Colonic mucosa (tissue), 4 donors: ENCODE data around the gene CNNM4. TPM values are rescaled to one million over a fixed set of nuclear protein-coding genes. Genes with fewer than 3 reads are reported as not detected.

ENCODE experiments used
- DNase-seq: peaks from one replicate; pipeline ENCODE4 v3.0.0-alpha.2; 2020
- H3K27ac ChIP-seq: fragments of 200-600 bp; one replicate; pipeline ENCODE4 v1.8.0; 2021
- H3K27me3 ChIP-seq: fragments of 200-600 bp; one replicate; pipeline ENCODE4 v1.8.0; 2021
- H3K36me3 ChIP-seq: fragments of 200-600 bp; one replicate; pipeline ENCODE4 v1.8.0; 2021
- H3K4me1 ChIP-seq: fragments of 200-600 bp; one replicate; pipeline ENCODE4 v1.8.0; 2021; ENCODE audit warnings: mild to moderate bottlenecking
- H3K4me3 ChIP-seq: fragments of 200-600 bp; one replicate; pipeline ENCODE4 v1.8.0; 2021
- H3K9ac ChIP-seq, 2 donors: one replicate each; pipeline ENCODE4 v1.7.0; 2013; ENCODE audit warnings: control low read depth in 2 of 2, low read depth in 2 of 2, low read length in 2 of 2
- H3K9me3 ChIP-seq: fragments of 200-600 bp; one replicate; pipeline ENCODE4 v1.8.0; 2021
- intact Hi-C: fragments of 100-400 bp; cut with DNase I; formaldehyde crosslinking; loops from one replicate; pipeline ENCODE4 v1.14.1; 2022
- total RNA-seq, 2 donors: library from RNA; stranded (reverse); fragmentation: NEBNext Ultra II Directional in 1 of 2; extraction: Animal tissue kit (Norgen Biotek cat#: 25700) in 1 of 2; gene quantifications; one replicate each; pipeline ENCODE4 v1.2.1, GENCODE V29; 2021
- TF ChIP-seq, protein P1 (sequence below): fragments of 200-600 bp; IDR thresholded peaks from one replicate; pipeline ENCODE4 v1.8.0; 2022; ENCODE audit warnings: antibody characterized with exemption, mild to moderate bottlenecking
- donor health status: healthy.
- donor health status: DM: no; HTN: no; CAD: no.
- donor health status: DM: no; HTN: no; CAD: no.

Gene CNNM4
- total RNA-seq, 2 donors from 2014 or later, result 80.4 to 190 TPM

DNA sequence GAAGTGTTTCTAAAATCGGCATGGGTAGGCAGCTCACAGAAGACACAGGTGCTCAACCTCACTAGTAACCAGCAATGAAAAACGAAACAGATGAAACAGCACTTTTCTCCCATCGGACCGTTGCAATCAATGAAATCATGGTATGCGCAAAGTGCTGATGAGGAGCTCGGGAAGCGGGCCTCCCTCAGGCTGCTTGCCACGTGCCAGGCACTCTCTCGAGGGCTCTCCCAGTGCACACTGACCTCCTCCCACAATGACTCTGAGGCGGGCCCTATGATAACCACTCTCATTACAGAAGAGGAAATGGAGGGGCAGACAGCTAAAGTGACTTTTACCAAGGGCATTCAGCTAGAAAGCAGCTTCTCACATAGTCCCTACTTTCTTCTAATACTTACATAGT is 86.9 kb downstream of the CNNM4 start:
- H3K27me3 ChIP-seq, result no peaks in the 10 kb centered on the region
- no peaks in the 10 kb centered on the region for H3K4me1 ChIP-seq
- no peaks in the 10 kb centered on the region for H3K36me3 ChIP-seq
- TF ChIP-seq, protein P1, sequence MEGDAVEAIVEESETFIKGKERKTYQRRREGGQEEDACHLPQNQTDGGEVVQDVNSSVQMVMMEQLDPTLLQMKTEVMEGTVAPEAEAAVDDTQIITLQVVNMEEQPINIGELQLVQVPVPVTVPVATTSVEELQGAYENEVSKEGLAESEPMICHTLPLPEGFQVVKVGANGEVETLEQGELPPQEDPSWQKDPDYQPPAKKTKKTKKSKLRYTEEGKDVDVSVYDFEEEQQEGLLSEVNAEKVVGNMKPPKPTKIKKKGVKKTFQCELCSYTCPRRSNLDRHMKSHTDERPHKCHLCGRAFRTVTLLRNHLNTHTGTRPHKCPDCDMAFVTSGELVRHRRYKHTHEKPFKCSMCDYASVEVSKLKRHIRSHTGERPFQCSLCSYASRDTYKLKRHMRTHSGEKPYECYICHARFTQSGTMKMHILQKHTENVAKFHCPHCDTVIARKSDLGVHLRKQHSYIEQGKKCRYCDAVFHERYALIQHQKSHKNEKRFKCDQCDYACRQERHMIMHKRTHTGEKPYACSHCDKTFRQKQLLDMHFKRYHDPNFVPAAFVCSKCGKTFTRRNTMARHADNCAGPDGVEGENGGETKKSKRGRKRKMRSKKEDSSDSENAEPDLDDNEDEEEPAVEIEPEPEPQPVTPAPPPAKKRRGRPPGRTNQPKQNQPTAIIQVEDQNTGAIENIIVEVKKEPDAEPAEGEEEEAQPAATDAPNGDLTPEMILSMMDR, result no peak
- intact Hi-C loops, result no loop called here
- no peak overlapping the region for H3K4me3 ChIP-seq
- H3K9me3 ChIP-seq, result no peaks in the 10 kb centered on the region
- no peak overlapping the region for H3K27ac ChIP-seq
- no peak for DNase-seq
- H3K9ac ChIP-seq, result no peak overlapping the region

DNA sequence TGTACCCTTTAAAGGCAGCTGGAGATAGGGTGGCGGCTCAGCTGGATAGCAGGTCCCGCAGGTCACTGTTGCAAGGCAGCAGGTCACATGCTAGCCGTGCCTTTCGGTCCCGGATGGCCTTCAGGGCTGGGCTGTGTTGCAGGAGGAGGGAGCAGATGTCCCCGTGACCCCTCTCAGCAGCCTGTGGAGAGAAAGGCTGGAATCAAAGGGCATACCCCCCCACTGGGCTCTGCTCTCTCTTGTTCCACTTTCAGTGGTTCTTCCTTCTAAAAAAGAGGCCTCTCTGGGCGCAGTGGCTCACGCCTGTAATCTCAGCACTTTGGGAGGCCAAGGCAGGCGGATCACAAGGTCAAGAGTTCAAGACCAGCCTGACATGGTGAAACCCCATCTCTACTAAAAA is 87.6 kb downstream of the CNNM4 start:
- no peak for DNase-seq
- no peaks in the 10 kb centered on the region for H3K27me3 ChIP-seq
- no peaks in the 10 kb centered on the region for H3K9me3 ChIP-seq
- H3K9ac ChIP-seq, result no peak overlapping the region
- no peaks in the 10 kb centered on the region for H3K4me1 ChIP-seq
- H3K27ac ChIP-seq, result no peak overlapping the region
- intact Hi-C loops, result no loop called here
- no peak overlapping the region for H3K4me3 ChIP-seq
- H3K36me3 ChIP-seq, result no peaks in the 10 kb centered on the region
- TF ChIP-seq, protein P1, result no peak

DNA sequence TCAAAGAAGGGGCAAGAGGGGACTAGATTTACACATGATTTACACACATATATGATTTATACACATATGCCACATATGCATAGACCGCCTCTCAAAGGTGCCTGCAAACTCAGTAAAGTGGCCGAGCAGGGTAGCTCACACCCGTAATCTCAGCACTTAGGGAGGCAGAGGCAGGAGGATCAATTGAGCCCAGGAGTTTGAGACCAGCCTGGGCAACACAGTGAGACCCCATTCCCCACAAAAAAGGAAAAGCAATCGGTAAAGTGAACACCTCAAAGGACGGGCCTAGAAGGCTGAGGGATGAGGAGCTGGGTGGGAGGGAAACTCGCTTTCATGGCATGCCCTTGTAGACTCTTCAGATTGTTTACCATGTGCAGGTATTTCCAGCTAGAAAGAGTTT is 92.0 kb downstream of the CNNM4 start:
- Histone ChIP-seq H3K4me1 (no peaks in the 10 kb centered on the region), H3K4me3 (no peak overlapping the region), H3K9me3 (no peaks in the 10 kb centered on the region), H3K36me3 (no peaks in the 10 kb centered on the region), H3K9ac (no peak overlapping the region), H3K27ac (no peak overlapping the region), H3K27me3 (no peaks in the 10 kb centered on the region)
- intact Hi-C loops, result no loop called here
- DNase-seq, result no peak
- TF ChIP-seq, protein P1, result no peak

DNA sequence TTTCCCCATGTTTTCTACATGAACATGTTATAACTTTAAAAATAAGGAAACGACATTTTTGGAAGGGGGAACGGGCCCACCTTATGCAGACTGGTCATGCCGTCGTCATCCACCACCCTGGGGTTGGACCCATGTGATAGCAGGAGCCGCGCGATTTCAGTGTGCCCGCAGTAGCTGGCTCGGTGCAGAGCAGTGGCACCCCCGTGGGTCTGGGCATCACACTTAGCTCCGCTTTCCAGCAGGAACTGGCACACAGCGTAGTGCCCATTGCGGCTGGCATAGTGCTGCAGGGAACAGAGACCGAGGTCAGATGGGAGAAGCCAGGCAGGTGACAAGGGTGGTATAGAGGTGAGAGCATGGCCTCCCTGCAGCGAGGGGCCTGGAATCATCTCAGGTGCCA is 92.6 kb downstream of the CNNM4 start:
- TF ChIP-seq, protein P1, result no peak
- Histone ChIP-seq H3K4me1 (no peaks in the 10 kb centered on the region), H3K9me3 (no peaks in the 10 kb centered on the region), H3K9ac (no peak overlapping the region), H3K27ac (no peak overlapping the region), H3K27me3 (no peaks in the 10 kb centered on the region), H3K4me3 (no peak overlapping the region), H3K36me3 (no peaks in the 10 kb centered on the region)
- no peak for DNase-seq
- intact Hi-C loops, result no loop called here

DNA sequence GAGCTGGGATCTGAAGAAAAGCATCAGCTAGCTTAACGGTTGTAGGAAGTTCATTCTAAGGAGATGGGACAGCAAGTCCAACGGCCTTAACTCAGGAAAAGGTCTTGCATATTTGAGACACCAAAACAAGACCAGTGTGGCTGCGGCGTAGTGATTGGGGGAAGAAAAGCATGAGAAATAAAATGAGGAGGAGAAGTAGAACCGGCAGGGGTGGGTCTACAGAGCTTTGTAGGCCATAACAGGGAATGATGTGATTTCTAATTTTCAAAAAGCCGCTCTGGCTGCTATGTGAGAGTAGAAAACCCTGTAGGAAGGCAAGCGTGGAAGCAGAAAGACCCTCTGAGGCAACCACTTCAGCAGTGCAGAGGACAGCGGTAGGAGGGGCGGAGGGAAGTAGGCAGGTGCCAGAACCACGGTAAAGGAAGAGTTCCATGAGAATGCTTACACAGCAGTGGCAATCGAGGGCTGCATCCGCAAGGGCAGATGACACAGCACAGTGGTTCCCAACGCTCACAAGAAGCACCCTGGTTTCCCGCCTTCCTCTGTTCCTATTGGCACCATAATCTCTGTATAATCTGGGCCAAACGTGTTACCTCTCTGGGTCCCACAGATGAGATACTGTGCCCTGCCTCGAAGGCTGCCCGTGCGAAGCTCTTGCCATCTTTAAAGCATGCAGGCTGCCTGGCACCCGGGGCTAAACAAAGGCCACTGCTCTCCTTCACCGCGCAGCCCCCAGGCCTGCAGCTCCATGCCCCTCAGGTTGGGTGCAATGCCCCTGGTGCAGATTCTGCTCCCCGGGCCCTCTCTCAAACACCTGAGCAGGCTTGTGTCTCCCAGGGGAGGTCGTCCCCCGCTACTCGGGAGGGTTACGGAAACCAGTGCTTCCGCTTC is 96.3 kb downstream of the CNNM4 start:
- Histone ChIP-seq H3K36me3 (no peaks in the 10 kb centered on the region), H3K9ac (peak overlapping the region; percentile 71 to 78), H3K4me3 (peak overlapping the region; percentile 85), H3K27me3 (no peaks in the 10 kb centered on the region), H3K9me3 (no peaks in the 10 kb centered on the region), H3K4me1 (no peaks in the 10 kb centered on the region), H3K27ac (peak overlapping the region; percentile 83)
- DNase-seq, result peak; percentile 58
- TF ChIP-seq, protein P1, result no peak
- intact Hi-C loops, result loop anchor here (5.0 kb wide), 1 partner anchor 35 kb away; no protein-coding TSS in a partner anchor
